Prostate gland (tissue), 2 donors: ENCODE data around the gene ANKRD33.

Experiments
- CTCF ChIP-seq, 4 experiments: fragments of 200-600 bp in 2 of 4; fragments of 450-650 bp in 2 of 4; sonication (generic) in 2 of 4; IDR thresholded peaks; 1 replicate in 3 of 4; 2 replicates in 1 of 4; pipeline ENCODE4 v1.5.1; 2016 to 2019; ENCODE audit warnings: antibody characterized with exemption in 4 of 4, mild to moderate bottlenecking in 2 of 4, moderate library complexity in 2 of 4
- POLR2A ChIP-seq: fragments of 450-650 bp; IDR thresholded peaks from one replicate; pipeline ENCODE4 v1.6.1; 2016; ENCODE audit warnings: antibody characterized with exemption, mild to moderate bottlenecking
- POLR2AphosphoS5 ChIP-seq: sonication (generic); formaldehyde crosslinking; IDR thresholded peaks from one replicate; pipeline ENCODE4 v1.6.1; 2017; ENCODE audit warnings: antibody characterized with exemption

GRCh38 chr12:51874000-51874399, 13.9 kb upstream of the ANKRD33 start:
- TF ChIP-seq CTCF (IDR thresholded peaks at IDR 0.05) (no peak), POLR2A (no peak), POLR2AphosphoS5 (no peak)
